ENCODE measurements around the gene GAS7.

DNA sequence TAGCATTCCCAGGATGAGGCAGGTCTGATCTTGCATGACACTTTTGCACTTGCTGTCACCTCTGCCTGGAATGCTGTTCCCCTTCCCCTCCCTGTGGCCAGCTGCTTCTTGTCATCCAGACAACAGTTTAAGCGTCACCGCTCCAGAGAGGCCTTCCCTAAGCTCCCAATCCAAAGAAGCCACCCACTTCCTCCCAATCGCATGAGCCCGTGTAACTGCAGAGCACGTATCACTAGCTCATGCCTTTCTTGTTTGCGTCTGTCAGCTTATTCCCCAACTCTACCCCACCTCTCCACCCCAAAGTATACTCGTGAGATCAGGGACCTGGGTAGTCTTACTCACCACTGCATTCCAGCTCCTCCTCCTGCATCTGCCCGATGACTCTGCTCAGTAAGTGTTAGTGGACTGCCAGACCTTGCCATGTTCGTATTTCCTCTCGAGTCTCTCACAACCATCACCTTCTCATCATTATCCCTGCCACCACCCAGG lies 92.8 kb downstream of the GAS7 start:
- TF ChIP-seq, protein P1, sequence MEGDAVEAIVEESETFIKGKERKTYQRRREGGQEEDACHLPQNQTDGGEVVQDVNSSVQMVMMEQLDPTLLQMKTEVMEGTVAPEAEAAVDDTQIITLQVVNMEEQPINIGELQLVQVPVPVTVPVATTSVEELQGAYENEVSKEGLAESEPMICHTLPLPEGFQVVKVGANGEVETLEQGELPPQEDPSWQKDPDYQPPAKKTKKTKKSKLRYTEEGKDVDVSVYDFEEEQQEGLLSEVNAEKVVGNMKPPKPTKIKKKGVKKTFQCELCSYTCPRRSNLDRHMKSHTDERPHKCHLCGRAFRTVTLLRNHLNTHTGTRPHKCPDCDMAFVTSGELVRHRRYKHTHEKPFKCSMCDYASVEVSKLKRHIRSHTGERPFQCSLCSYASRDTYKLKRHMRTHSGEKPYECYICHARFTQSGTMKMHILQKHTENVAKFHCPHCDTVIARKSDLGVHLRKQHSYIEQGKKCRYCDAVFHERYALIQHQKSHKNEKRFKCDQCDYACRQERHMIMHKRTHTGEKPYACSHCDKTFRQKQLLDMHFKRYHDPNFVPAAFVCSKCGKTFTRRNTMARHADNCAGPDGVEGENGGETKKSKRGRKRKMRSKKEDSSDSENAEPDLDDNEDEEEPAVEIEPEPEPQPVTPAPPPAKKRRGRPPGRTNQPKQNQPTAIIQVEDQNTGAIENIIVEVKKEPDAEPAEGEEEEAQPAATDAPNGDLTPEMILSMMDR (IDR thresholded peaks at IDR 0.05), result no peak
- no peak for TF ChIP-seq POLR2A (IDR thresholded peaks at IDR 0.05)
